ENCODE results near the gene MEAF6. TPM values are rescaled to one million over a fixed set of nuclear protein-coding genes. Genes with fewer than 3 reads are reported as not detected.

MEAF6 gene
- total and polyA plus RNA-seq, 2 experiments from 2014 or later, result 60.1 to 64.5 TPM

GRCh38 chr1:37461698-37462436 lies 52.7 kb downstream of the MEAF6 start:
- peaks cover 6% of the 10 kb centered on the region; the same call in 2 of the 3 replicates for H3K4me1 Mint-ChIP-seq
- no peak for ATAC-seq
- H3K4me3 Mint-ChIP-seq, result no peak overlapping the region
- no peak overlapping the region for H3K4me3 ChIP-seq
- H3K36me3 ChIP-seq (ENCODE audit: insufficient read depth), result no peaks in the 10 kb centered on the region
- H3K79me2 ChIP-seq (replicated peaks; ENCODE audit: insufficient read depth), result no peaks in the 10 kb centered on the region
- H3K9me2 ChIP-seq (ENCODE audit: insufficient read depth), result no peaks in the 10 kb centered on the region
- H3K9me3 Mint-ChIP-seq, result no peaks in the 10 kb centered on the region
- no peaks in the 10 kb centered on the region for H3F3A ChIP-seq (replicated peaks; ENCODE audit: low read depth)
- H3K36me3 Mint-ChIP-seq (ENCODE audit: low read depth), result no peaks in the 10 kb centered on the region
- H3K4me2 ChIP-seq, result no peak overlapping the region
- H3K4me1 ChIP-seq (ENCODE audit: insufficient read depth), result no peaks in the 10 kb centered on the region
- H3K27me3 Mint-ChIP-seq (ENCODE audit: insufficient read depth, low read depth, poor library complexity), result peaks cover 8% of the 10 kb centered on the region
- no peaks in the 10 kb centered on the region for H4K20me1 ChIP-seq (replicated peaks; ENCODE audit: insufficient read depth)
- DNase-seq (ENCODE audit: low spot score), result no peak
- no peak overlapping the region for H3K27ac Mint-ChIP-seq
- H3K27ac ChIP-seq (ENCODE audit: low read depth), result no peak overlapping the region
- no peak for TF ChIP-seq EZH2phosphoT487 (IDR thresholded peaks at IDR 0.05; ENCODE audit: unreplicated experiment)
- H3K27me3 ChIP-seq (ENCODE audit: insufficient read depth), result no peaks in the 10 kb centered on the region
- H2AFZ ChIP-seq, result no peak overlapping the region

GRCh38 chr1:37458551-37458950 lies 56.0 kb downstream of the MEAF6 start:
- Histone ChIP-seq H3K4me3 (no peak overlapping the region), H3K4me1 (ENCODE audit: insufficient read depth) (no peaks in the 10 kb centered on the region; the same call in 1 of the 2 replicates), H4K20me1 (replicated peaks; ENCODE audit: insufficient read depth) (no peaks in the 10 kb centered on the region), H3K79me2 (replicated peaks; ENCODE audit: insufficient read depth) (no peaks in the 10 kb centered on the region), H3K4me2 (no peak overlapping the region), H3K9me2 (ENCODE audit: insufficient read depth) (no peaks in the 10 kb centered on the region), H2AFZ (no peak overlapping the region), H3K27ac (ENCODE audit: low read depth) (no peak overlapping the region), H3K27me3 (ENCODE audit: insufficient read depth) (no peaks in the 10 kb centered on the region), H3K36me3 (ENCODE audit: insufficient read depth) (no peaks in the 10 kb centered on the region), H3F3A (replicated peaks; ENCODE audit: low read depth) (no peaks in the 10 kb centered on the region)
- Mint-ChIP-seq H3K36me3 (ENCODE audit: low read depth) (no peaks in the 10 kb centered on the region), H3K27ac (no peak overlapping the region), H3K4me3 (no peak overlapping the region), H3K27me3 (ENCODE audit: insufficient read depth, low read depth, poor library complexity) (peaks cover 6% of the 10 kb centered on the region), H3K9me3 (no peaks in the 10 kb centered on the region), H3K4me1 (peaks cover 14% of the 10 kb centered on the region)
- ATAC-seq, result peak; percentile 36; the same call in 2 of the 3 replicates
- no peak for DNase-seq (ENCODE audit: low spot score)
- TF ChIP-seq, protein P1, sequence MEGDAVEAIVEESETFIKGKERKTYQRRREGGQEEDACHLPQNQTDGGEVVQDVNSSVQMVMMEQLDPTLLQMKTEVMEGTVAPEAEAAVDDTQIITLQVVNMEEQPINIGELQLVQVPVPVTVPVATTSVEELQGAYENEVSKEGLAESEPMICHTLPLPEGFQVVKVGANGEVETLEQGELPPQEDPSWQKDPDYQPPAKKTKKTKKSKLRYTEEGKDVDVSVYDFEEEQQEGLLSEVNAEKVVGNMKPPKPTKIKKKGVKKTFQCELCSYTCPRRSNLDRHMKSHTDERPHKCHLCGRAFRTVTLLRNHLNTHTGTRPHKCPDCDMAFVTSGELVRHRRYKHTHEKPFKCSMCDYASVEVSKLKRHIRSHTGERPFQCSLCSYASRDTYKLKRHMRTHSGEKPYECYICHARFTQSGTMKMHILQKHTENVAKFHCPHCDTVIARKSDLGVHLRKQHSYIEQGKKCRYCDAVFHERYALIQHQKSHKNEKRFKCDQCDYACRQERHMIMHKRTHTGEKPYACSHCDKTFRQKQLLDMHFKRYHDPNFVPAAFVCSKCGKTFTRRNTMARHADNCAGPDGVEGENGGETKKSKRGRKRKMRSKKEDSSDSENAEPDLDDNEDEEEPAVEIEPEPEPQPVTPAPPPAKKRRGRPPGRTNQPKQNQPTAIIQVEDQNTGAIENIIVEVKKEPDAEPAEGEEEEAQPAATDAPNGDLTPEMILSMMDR (conservative IDR thresholded peaks at IDR 0.05; ENCODE audit: low read depth in 2 of 2), result peak; percentile 23 to 55; a peak in 3 of 4 replicates
- TF ChIP-seq ETS1 (IDR thresholded peaks at IDR 0.05), result no peak

- H3K4me2 ChIP-seq, result no peak overlapping the region
- no peak overlapping the region for H3K27ac ChIP-seq (ENCODE audit: low read depth)
- H3K4me1 ChIP-seq (ENCODE audit: insufficient read depth), result peaks cover 10% of the 10 kb centered on the region
- no peaks in the 10 kb centered on the region for H3K9me3 Mint-ChIP-seq
- no peaks in the 10 kb centered on the region for H3K79me2 ChIP-seq (replicated peaks; ENCODE audit: insufficient read depth)
- no peak overlapping the region for H3K4me3 ChIP-seq
- no peak overlapping the region for H3K4me3 Mint-ChIP-seq
- H3K27me3 ChIP-seq (ENCODE audit: insufficient read depth), result no peaks in the 10 kb centered on the region
- peaks cover 9% of the 10 kb centered on the region for H3K27me3 Mint-ChIP-seq (ENCODE audit: insufficient read depth, low read depth, poor library complexity)
- no peak for ATAC-seq
- H3K4me1 Mint-ChIP-seq, result peaks cover 28% of the 10 kb centered on the region
- H3K27ac Mint-ChIP-seq, result no peak overlapping the region
- no peaks in the 10 kb centered on the region for H3K36me3 ChIP-seq (ENCODE audit: insufficient read depth)
- H3K36me3 Mint-ChIP-seq (ENCODE audit: low read depth), result no peaks in the 10 kb centered on the region
- DNase-seq (ENCODE audit: low spot score), result no peak
- H3K9me2 ChIP-seq (ENCODE audit: insufficient read depth), result no peaks in the 10 kb centered on the region
- no peak overlapping the region for H2AFZ ChIP-seq
- H4K20me1 ChIP-seq (replicated peaks; ENCODE audit: insufficient read depth), result no peaks in the 10 kb centered on the region
- no peaks in the 10 kb centered on the region for H3F3A ChIP-seq (replicated peaks; ENCODE audit: low read depth)
- TF ChIP-seq, protein P1 (conservative IDR thresholded peaks at IDR 0.05; ENCODE audit: low read depth in 2 of 2), result no peak
- TF ChIP-seq STAT1 (IDR thresholded peaks at IDR 0.05; ENCODE audit: unreplicated experiment), result no peak
- TF ChIP-seq EZH2 (IDR thresholded peaks at IDR 0.05; ENCODE audit: low read depth, unreplicated experiment), result no peak
- TF ChIP-seq POLR2AphosphoS5 (IDR thresholded peaks at IDR 0.05; ENCODE audit: low read depth), result no peak
- TF ChIP-seq ZNF331 (CRISPR knock-in tag; IDR thresholded peaks at IDR 0.05; ENCODE audit: low read depth), result no peak
- no peak for TF ChIP-seq JUNB (IDR thresholded peaks at IDR 0.05; ENCODE audit: unreplicated experiment)
- no peak for TF ChIP-seq NANOG (IDR thresholded peaks at IDR 0.05; ENCODE audit: borderline replicate concordance)
These were observed 58.0 kb downstream of the MEAF6 start for GRCh38 chr1:37456614-37457013.
